A673 (cell line): ENCODE measurements around the gene KLK3. TPM values are rescaled to one million over a fixed set of nuclear protein-coding genes. Genes with fewer than 3 reads are reported as not detected.

ENCODE experiments used
- BruUV-seq: library from RNA; stranded (reverse); fragments of 400-500 nt; replicated peaks from 2 replicates; lab custom pipeline; 2021; lab: Mats Ljungman, UMichigan
- CTCF ChIA-PET: fragments of 300-600 bp; sonication (Branson Sonifier 250); formaldehyde crosslinking; loops from one replicate; lab custom pipeline; 2022; ENCODE audit warnings: antibody characterized with exemption; lab: Charles Lee
- POLR2A ChIA-PET: fragments of 300-600 bp; sonication (Branson Sonifier 250); formaldehyde crosslinking; loops from one replicate; lab custom pipeline; 2022; ENCODE audit warnings: antibody characterized with exemption; ENCODE audit not compliant: low non-redundant PET; lab: Charles Lee
- DNase-seq: peaks from one replicate; pipeline ENCODE4 v3.0.0-alpha.2; 2015; ENCODE audit warnings: low spot score
- H3K27ac ChIP-seq: fragments of 200-600 bp; sonication (generic); 2 replicates; pipeline ENCODE4 v1.5.1; 2016; ENCODE audit warnings: mixed run types, low read depth, mild to moderate bottlenecking, mixed read lengths, antibody characterized with exemption, low read length; ENCODE audit not compliant: poor library complexity, severe bottlenecking
- H3K27me3 ChIP-seq: fragments of 200-600 bp; sonication (generic); replicated peaks from 2 replicates; pipeline ENCODE4 v1.6.1; 2017; ENCODE audit warnings: mixed run types, low read depth, mild to moderate bottlenecking, mixed read lengths, antibody characterized with exemption, low read length; ENCODE audit not compliant: insufficient read depth, poor library complexity
- H3K36me3 ChIP-seq: fragments of 200-600 bp; sonication (generic); 2 replicates; pipeline ENCODE4 v1.6.1; 2016; ENCODE audit warnings: mixed run types, mild to moderate bottlenecking, mixed read lengths, antibody characterized with exemption, low read length; ENCODE audit not compliant: insufficient read depth, poor library complexity, severe bottlenecking
- H3K4me1 ChIP-seq: fragments of 200-600 bp; sonication (generic); 2 replicates; pipeline ENCODE4 v1.6.1; 2017; ENCODE audit warnings: mixed run types, mild to moderate bottlenecking, mixed read lengths, antibody characterized with exemption, low read length; ENCODE audit not compliant: insufficient read depth, poor library complexity, severe bottlenecking
- H3K4me3 ChIP-seq: fragments of 200-600 bp; sonication (generic); 2 replicates; pipeline ENCODE4 v1.5.1; 2016; ENCODE audit warnings: low read depth, mixed run types, mild to moderate bottlenecking, mixed read lengths, low read length; ENCODE audit not compliant: poor library complexity, severe bottlenecking
- H3K9me3 ChIP-seq: fragments of 200-600 bp; sonication (generic); 2 replicates; pipeline ENCODE4 v1.6.1; 2016; ENCODE audit warnings: mixed run types, low read depth, mild to moderate bottlenecking, mixed read lengths, antibody characterized with exemption, low read length; ENCODE audit not compliant: poor library complexity, severe bottlenecking
- EZH2 ChIP-seq: fragments of 200-600 bp; sonication (generic); IDR thresholded peaks from 2 replicates; pipeline ENCODE4 v1.6.1; 2017; ENCODE audit warnings: borderline replicate concordance, low read depth, mild to moderate bottlenecking, mixed read lengths, antibody characterized with exemption, low read length; ENCODE audit not compliant: poor library complexity, severe bottlenecking
- intact Hi-C: fragments of 100-400 bp; cut with micrococcal nuclease; formaldehyde crosslinking; loops from one replicate; pipeline ENCODE4 v1.10.0; 2022; ENCODE audit not compliant: unreplicated experiment
- total RNA-seq: library from RNA; stranded (reverse); gene quantifications from 2 replicates; pipeline ENCODE4 v1.2.3, GENCODE V29; 2021
- TF ChIP-seq, protein P1 (sequence below): fragments of 300-800, 200-600 bp; sonication (generic); conservative IDR thresholded peaks from 2 replicates; pipeline ENCODE4 v1.5.1; 2017; ENCODE audit warnings: low read depth, mild to moderate bottlenecking, antibody characterized with exemption, low read length, moderate library complexity, mixed read lengths

KLK3 gene
- total RNA-seq, 1 experiment from 2014 or later: not detected

DNA sequence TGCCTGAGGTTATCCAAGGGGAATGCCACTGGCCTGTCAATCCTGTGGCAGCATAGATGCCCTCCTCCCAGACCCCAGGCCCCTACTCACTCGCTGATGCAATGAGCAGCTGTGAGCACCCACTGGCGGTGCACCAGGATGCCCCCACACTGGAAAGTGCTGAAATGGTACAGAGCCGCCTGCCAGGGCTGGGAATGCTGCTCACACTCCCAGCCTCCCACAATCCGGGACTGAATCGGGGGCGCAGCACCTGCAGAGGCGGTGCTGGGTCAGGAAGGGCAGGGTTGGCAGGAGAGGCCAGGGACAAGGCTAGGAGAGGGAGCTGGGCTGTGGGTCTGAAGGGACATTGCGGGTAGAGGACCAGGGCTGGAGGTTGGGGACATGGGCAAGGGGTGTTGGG lies 33.1 kb upstream of the KLK3 start:
- Histone ChIP-seq H3K4me3 (no peak overlapping the region), H3K27ac (no peak overlapping the region), H3K9me3 (no peaks in the 10 kb centered on the region), H3K36me3 (no peaks in the 10 kb centered on the region), H3K27me3 (peaks cover 10% of the 10 kb centered on the region), H3K4me1 (no peaks in the 10 kb centered on the region)
- DNase-seq: no peak
- TF ChIP-seq, protein P1, sequence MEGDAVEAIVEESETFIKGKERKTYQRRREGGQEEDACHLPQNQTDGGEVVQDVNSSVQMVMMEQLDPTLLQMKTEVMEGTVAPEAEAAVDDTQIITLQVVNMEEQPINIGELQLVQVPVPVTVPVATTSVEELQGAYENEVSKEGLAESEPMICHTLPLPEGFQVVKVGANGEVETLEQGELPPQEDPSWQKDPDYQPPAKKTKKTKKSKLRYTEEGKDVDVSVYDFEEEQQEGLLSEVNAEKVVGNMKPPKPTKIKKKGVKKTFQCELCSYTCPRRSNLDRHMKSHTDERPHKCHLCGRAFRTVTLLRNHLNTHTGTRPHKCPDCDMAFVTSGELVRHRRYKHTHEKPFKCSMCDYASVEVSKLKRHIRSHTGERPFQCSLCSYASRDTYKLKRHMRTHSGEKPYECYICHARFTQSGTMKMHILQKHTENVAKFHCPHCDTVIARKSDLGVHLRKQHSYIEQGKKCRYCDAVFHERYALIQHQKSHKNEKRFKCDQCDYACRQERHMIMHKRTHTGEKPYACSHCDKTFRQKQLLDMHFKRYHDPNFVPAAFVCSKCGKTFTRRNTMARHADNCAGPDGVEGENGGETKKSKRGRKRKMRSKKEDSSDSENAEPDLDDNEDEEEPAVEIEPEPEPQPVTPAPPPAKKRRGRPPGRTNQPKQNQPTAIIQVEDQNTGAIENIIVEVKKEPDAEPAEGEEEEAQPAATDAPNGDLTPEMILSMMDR: no peak
- no peak for TF ChIP-seq EZH2
- CTCF ChIA-PET: no interaction called here
- POLR2A ChIA-PET: no interaction called here
- BruUV-seq: no TSS peak
- intact Hi-C loops: no loop called here

DNA sequence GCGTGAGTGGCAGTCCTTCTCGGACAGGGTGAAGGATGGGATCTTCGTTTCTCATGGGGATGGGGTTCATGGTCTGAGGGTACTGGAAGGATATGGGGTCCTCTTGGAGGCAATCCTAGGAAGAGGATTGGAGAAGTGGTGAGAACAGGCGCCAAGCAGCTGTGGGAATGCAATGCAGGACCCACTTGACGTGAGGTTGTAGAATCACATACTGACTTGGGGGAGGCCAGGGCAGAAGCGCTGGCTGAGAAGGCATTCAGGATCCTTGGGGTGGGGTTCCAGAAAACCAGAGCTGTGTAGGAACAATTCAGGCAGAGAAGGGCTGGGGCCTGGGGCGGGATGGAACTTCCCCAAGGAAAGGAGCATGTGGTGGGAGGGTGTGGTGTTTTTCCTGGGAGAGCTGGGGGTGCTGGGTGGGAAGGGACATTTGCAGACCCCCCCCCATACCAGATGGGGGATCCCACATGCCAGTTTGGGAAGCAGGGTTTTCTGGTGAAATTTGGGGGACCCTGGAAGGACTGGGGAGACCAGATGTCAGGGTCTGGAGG lies 32.0 kb upstream of the KLK3 start:
- no peaks in the 10 kb centered on the region for H3K36me3 ChIP-seq
- intact Hi-C loops: no loop called here
- H3K27me3 ChIP-seq: peaks cover 10% of the 10 kb centered on the region
- POLR2A ChIA-PET: no interaction called here
- CTCF ChIA-PET: no interaction called here
- no peaks in the 10 kb centered on the region for H3K9me3 ChIP-seq
- no TSS peak for BruUV-seq
- H3K4me3 ChIP-seq: no peak overlapping the region
- H3K4me1 ChIP-seq: no peaks in the 10 kb centered on the region
- no peak for TF ChIP-seq EZH2
- TF ChIP-seq, protein P1: no peak
- H3K27ac ChIP-seq: no peak overlapping the region
- no peak for DNase-seq

DNA sequence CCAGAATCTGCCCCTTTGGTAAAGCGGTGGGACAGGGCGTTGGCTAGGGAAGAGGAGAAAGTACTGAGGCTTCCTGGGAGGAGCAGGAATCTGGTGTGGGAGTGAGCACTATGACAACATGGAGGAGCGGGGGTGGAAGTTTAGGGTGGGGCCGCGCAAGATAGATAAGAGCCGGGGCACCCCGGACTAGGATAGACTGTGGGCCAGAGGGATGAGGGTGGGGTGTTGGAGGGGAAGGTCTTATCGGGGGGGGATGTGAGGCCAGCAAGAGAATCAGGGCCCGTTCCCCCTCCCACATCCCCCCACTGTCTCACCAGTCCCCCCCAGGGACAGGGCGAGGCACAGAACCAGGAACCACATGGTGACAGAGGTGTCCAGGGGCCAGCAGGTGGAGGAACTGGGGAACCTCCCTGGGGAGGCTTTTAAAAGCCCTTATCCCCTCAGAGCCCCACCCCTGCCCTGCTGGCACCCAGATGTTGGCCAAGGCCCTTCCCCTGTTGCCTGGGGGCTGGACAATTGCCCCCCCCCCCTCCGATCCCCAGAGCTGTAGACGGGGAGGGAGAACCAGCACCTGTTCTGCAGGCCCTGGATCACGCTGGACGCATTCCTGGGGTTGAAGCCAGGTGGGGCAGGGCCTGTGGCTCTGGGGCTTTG lies 31.2 kb upstream of the KLK3 start, which contains the start of gene KLK1:
TSS of gene KLK1 (minus strand) at position 399 of the 654 bp plus-strand sequence. CDS start at position 360, 39 bp downstream.
- intact Hi-C loops: no loop called here
- Histone ChIP-seq H3K4me1 (no peaks in the 10 kb centered on the region), H3K36me3 (no peaks in the 10 kb centered on the region), H3K4me3 (no peak within 1 kb of the TSS), H3K27ac (no peak within 1 kb of the TSS), H3K27me3 (peaks cover 10% of the 10 kb centered on the region), H3K9me3 (no peaks in the 10 kb centered on the region)
- BruUV-seq: no TSS peak
- TF ChIP-seq EZH2: no peak
- TF ChIP-seq, protein P1: no peak
- ChIA-PET POLR2A (no interaction called here), CTCF (no interaction called here)
- DNase-seq: no peak
